Activated CD4-positive, alpha-beta T cell treated with anti-CD3 and anti-CD28 coated beads, Interleukin-2, Interleukin-4, amounts not matched to agents 100 ng/mL and 50 ng/mL, durations not matched to agents 16 hours and 8 hours (primary cell): ENCODE results near the gene CPEB4.

Experiments
- DNase-seq: peaks from one replicate; pipeline ENCODE4 v3.0.0-alpha.2; 2020; ENCODE audit warnings: low spot score

Gene CPEB4

GRCh38 chr5:173984218-173984617 lies 96.1 kb downstream of the CPEB4 start:
- DNase-seq, result no peak

- no peak for DNase-seq
Measured at GRCh38 chr5:173988554-173989431, 100.6 kb downstream of the CPEB4 start, which contains the start of gene C5orf47. TSS of gene C5orf47 (plus strand) at chr5:173989170. CDS start at chr5:173989264, 94 bp downstream.

- DNase-seq, result no peak
Measured at GRCh38 chr5:173989432-173990082, 101.4 kb downstream of the CPEB4 start.

- DNase-seq, result no peak
Measured at GRCh38 chr5:173997331-173997730, 109.2 kb downstream of the CPEB4 start.

- no peak for DNase-seq
Measured at GRCh38 chr5:173998531-173998930, 110.4 kb downstream of the CPEB4 start.

- no peak for DNase-seq
Measured at GRCh38 chr5:174000076-174000475, 111.9 kb downstream of the CPEB4 start.

- DNase-seq, result no peak
Measured at GRCh38 chr5:174003795-174004194, 115.6 kb downstream of the CPEB4 start.

- no peak for DNase-seq
Measured at GRCh38 chr5:174008922-174009321, 120.8 kb downstream of the CPEB4 start.

- peak; percentile 7 for DNase-seq
Measured at GRCh38 chr5:174010365-174010764, 122.2 kb downstream of the CPEB4 start.

GRCh38 chr5:174011441-174011840 lies 123.3 kb downstream of the CPEB4 start:
- DNase-seq, result no peak
